Kidney (tissue), 14 donors: Measurements from ENCODE around the gene PHACTR4. TPM values are rescaled to one million over a fixed set of nuclear protein-coding genes. Genes with fewer than 3 reads are reported as not detected.

Source experiments
- DNase-seq, 5 donors: peaks; one replicate each; pipeline ENCODE4 v3.0.0-alpha.2; 2013 to 2020
- FAIRE-seq: peaks from 2 replicates; lab custom pipeline; 2012; peaks lifted over from hg19 to GRCh38; lab: Jason Lieb, UNC
- H3K27ac ChIP-seq, 2 donors: one replicate each; pipeline ENCODE4 v1.7.0; 2013; ENCODE audit warnings: low read depth in 2 of 2, low read length in 2 of 2, inconsistent platforms in 1 of 2
- H3K27me3 ChIP-seq: one replicate; pipeline ENCODE4 v1.7.1; 2013; ENCODE audit warnings: low read length, inconsistent platforms; ENCODE audit not compliant: control insufficient read depth, insufficient read depth
- H3K36me3 ChIP-seq, 3 donors: one replicate each; pipeline versions ENCODE4 v1.7.0 to v1.7.1; 2013; ENCODE audit warnings: low read length in 3 of 3, control low read depth in 1 of 3, inconsistent platforms in 1 of 3; ENCODE audit not compliant: insufficient read depth in 3 of 3, control insufficient read depth in 2 of 3
- H3K4me1 ChIP-seq, 3 donors: one replicate each; pipeline versions ENCODE4 v1.7.0 to v1.7.1; 2013; ENCODE audit warnings: low read length in 3 of 3, inconsistent platforms in 1 of 3, low read depth in 1 of 3; ENCODE audit not compliant: control insufficient read depth in 2 of 3, insufficient read depth in 2 of 3
- H3K4me3 ChIP-seq, 3 donors: one replicate each; pipeline versions ENCODE4 v1.7.0 to v1.8.1; 2013; ENCODE audit warnings: low read length in 3 of 3, control low read depth in 1 of 3, inconsistent platforms in 1 of 3
- H3K9ac ChIP-seq, 3 donors: one replicate each; pipeline versions ENCODE4 v1.7.0 to v1.7.1; 2013; ENCODE audit warnings: low read length in 3 of 3, control low read depth in 1 of 3, inconsistent platforms in 1 of 3
- H3K9me3 ChIP-seq, 3 donors: one replicate each; pipeline versions ENCODE4 v1.7.0 to v1.7.1; 2013; ENCODE audit warnings: low read length in 3 of 3, control low read depth in 1 of 3, inconsistent platforms in 1 of 3; ENCODE audit not compliant: control insufficient read depth in 2 of 3, insufficient read depth in 1 of 3
- intact Hi-C: fragments of 100-400 bp; cut with DNase I; formaldehyde crosslinking; loops from one replicate; pipeline ENCODE4 v1.11.1; 2022
- polyA plus RNA-seq: library from polyadenylated mRNA; stranded (reverse); fragments of 350-450 nt; fragmentation: Illumina TruSeq; extraction: RNeasy Lipid Tissue Mini Kit (QIAGEN cat#74804); gene quantifications from one replicate; pipeline ENCODE4 v1.2.3, GENCODE V29; 2014; ENCODE audit warnings: low read depth, low replicate concordance; ENCODE audit not compliant: insufficient read depth
- total RNA-seq: library from RNA; stranded (reverse); fragmentation: NEBNext Ultra II Directional; extraction: Animal tissue kit (Norgen Biotek cat#: 25700); gene quantifications from one replicate; pipeline ENCODE4 v1.2.1, GENCODE V29; 2021
- TF ChIP-seq, protein P1 (sequence below): IDR thresholded peaks from 3 replicates; pipeline ENCODE4 v1.5.1; 2012; ENCODE audit warnings: mild to moderate bottlenecking, moderate library complexity, borderline replicate concordance; ENCODE audit not compliant: insufficient read depth; ENCODE audit errors: extremely low read depth
- donor health status: control.
- donor health status: control.
- donor health status: control.
- donor health status: control.
- donor health status: control.
- donor health status: DM: yes; HTN: yes; CAD: no.
- donor health status: Normal renal cell carcinoma (clear cell type).

PHACTR4 gene
- total and polyA plus RNA-seq, 2 donors from 2014 or later = 23.2 to 51.5 TPM

DNA sequence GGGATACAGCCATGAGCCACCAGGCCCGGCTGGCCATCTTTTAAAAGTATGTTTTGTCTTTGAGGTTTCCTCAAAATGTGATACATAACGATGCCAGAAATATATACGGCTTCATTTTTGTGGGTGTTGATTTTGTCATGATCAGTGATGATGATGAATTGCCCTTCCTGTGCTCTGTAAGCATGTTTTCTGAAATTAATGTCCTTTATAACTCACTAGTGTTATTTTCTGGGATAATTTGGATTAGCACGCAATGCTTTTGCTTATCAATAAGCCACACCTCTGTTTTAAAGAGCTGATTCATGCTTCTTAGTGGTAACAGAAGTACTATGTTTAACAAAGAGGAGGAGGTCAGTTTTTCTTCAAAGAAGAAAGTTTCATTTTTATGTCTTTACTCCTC lies 25.6 kb downstream of the PHACTR4 start:
- no peak for FAIRE-seq
- no peak overlapping the region for H3K27ac ChIP-seq

DNA sequence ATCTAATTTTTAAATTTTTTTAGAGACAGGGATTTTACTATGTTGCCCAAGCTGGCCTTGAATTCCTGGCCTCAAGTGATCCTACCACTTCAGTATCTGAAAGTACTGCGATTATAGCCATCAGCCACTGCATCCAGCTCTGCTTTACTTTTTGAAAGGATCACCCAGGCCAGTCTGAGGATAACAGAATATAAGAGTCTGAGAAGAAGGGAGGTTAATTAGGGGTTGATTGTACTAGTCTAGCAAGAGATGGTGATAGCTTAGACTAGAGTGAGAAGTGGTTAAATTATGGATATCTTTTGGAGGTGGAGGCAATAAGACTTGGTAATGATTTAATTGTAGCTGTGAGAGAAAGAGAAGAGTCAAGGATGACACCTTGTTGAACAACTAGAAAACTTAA lies 32.2 kb downstream of the PHACTR4 start:
- no peak overlapping the region for H3K4me3 ChIP-seq
- H3K27ac ChIP-seq = no peak overlapping the region
- H3K27me3 ChIP-seq = no peaks in the 10 kb centered on the region
- H3K9me3 ChIP-seq = no peaks in the 10 kb centered on the region
- no peaks in the 10 kb centered on the region for H3K36me3 ChIP-seq
- TF ChIP-seq, protein P1, sequence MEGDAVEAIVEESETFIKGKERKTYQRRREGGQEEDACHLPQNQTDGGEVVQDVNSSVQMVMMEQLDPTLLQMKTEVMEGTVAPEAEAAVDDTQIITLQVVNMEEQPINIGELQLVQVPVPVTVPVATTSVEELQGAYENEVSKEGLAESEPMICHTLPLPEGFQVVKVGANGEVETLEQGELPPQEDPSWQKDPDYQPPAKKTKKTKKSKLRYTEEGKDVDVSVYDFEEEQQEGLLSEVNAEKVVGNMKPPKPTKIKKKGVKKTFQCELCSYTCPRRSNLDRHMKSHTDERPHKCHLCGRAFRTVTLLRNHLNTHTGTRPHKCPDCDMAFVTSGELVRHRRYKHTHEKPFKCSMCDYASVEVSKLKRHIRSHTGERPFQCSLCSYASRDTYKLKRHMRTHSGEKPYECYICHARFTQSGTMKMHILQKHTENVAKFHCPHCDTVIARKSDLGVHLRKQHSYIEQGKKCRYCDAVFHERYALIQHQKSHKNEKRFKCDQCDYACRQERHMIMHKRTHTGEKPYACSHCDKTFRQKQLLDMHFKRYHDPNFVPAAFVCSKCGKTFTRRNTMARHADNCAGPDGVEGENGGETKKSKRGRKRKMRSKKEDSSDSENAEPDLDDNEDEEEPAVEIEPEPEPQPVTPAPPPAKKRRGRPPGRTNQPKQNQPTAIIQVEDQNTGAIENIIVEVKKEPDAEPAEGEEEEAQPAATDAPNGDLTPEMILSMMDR = no peak
- intact Hi-C loops = no loop called here
- DNase-seq (no peak), FAIRE-seq (no peak)
- no peak overlapping the region for H3K9ac ChIP-seq
- H3K4me1 ChIP-seq = peaks cover 0 to 3% (median 0%) of the 10 kb centered on the region in 3 donors

More for the DNA sequence above, 25.6 kb downstream of the PHACTR4 start:
- peaks cover 0 to 2% (median 0%) of the 10 kb centered on the region in 3 donors for H3K36me3 ChIP-seq
- no peak for DNase-seq
- no peak overlapping the region for H3K4me3 ChIP-seq
- H3K9ac ChIP-seq = no peak overlapping the region
- TF ChIP-seq, protein P1 = no peak
- no peaks in the 10 kb centered on the region for H3K9me3 ChIP-seq
- peaks cover 0 to 3% (median 0%) of the 10 kb centered on the region in 3 donors for H3K4me1 ChIP-seq
- intact Hi-C loops = no loop called here
- no peaks in the 10 kb centered on the region for H3K27me3 ChIP-seq

DNA sequence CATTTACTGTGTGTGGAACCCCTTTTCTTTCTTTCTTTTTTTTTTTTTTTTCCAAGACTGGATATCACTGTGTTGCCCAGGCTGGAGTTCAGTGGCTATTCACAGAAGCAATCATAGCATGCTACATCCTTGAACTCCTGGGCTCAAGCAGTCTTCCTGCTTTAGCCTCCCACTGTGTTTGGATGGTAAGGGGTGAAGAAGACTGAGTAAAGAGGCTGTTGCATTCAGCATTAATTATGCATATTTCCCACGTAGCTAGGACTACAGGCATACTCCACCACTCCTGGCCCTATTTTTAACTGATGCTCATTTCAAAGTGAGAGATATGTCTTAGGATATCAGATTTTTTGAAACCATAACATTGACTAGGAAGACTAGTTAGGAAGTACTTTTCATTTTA lies 39.5 kb downstream of the PHACTR4 start:
- DNase-seq (no peak), FAIRE-seq (no peak)
- TF ChIP-seq, protein P1 = no peak
- H3K27me3 ChIP-seq = no peaks in the 10 kb centered on the region
- intact Hi-C loops = no loop called here
- no peak overlapping the region for H3K27ac ChIP-seq
- H3K4me1 ChIP-seq = peaks cover 0 to 6% (median 0%) of the 10 kb centered on the region in 3 donors
- H3K9me3 ChIP-seq = no peaks in the 10 kb centered on the region
- no peaks in the 10 kb centered on the region for H3K36me3 ChIP-seq
- H3K9ac ChIP-seq = no peak overlapping the region
- H3K4me3 ChIP-seq = no peak overlapping the region

DNA sequence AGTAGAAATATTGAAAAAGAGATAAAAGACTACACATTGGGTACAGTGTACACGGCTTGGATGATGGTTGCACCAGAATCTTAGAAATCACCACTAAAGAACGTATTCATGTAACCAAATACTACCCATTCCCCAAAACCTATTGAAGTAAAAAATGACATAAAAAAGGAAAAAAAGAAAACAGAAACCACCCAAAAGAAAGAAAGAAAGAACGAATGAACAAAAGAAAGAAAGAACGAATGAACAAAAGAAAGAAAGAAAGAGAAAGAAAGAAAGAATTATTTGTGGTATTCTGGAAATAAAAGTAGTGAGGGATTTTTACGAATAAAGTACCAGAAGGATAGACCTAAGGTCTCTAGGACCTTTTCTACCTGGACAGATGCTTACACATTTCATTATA lies 42.1 kb downstream of the PHACTR4 start:
- peaks cover 0 to 9% (median 0%) of the 10 kb centered on the region in 3 donors for H3K4me1 ChIP-seq
- H3K27ac ChIP-seq = no peak overlapping the region
- TF ChIP-seq, protein P1 = no peak
- H3K4me3 ChIP-seq = no peak overlapping the region
- intact Hi-C loops = no loop called here
- FAIRE-seq (no peak), DNase-seq (no peak)
- H3K9me3 ChIP-seq = no peaks in the 10 kb centered on the region
- H3K27me3 ChIP-seq = no peaks in the 10 kb centered on the region
- no peaks in the 10 kb centered on the region for H3K36me3 ChIP-seq
- H3K9ac ChIP-seq = no peak overlapping the region
